GM19351 (cell line): ENCODE measurements around the gene GRAMD4.

Experiments
- ATAC-seq: cut with Tn5 transposase; IDR thresholded peaks from one replicate; pipeline ENCODE4 v1.9.1; 2021; ENCODE audit warnings: mild to moderate bottlenecking, moderate library complexity; ENCODE audit not compliant: unreplicated experiment

Gene GRAMD4

DNA sequence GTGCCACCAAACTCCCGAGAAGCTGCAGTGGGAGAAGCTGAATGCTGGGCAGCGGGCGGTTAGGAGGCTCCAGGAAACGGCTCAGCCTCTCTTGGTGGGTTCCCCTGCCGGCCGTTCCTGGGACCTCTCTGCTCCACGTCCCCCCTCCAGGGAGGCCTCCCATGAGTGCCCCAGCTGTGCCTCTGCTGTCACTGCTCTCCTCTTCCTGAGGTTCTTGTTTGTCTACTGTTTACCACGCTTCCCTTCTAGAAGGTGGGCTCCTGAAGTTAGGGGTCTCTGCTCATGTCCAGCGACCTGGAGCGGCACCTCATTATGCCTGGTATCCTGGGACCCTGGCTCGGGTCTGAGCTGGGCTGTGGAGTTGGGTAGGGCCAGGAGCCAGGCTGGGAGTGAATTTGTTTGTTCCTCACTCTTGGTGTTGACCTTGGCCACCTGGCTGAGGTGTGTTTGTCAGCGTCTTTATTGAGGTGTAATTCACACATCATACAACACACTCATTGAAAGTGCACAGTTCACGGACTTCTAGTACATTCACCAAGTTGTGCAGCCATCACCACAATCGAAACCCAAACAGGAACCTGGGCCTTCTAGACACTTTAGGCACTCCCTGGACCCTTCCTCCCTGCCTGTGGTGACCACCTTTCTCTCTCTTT is 37.8 kb upstream of the GRAMD4 start:
- no peak for ATAC-seq

DNA sequence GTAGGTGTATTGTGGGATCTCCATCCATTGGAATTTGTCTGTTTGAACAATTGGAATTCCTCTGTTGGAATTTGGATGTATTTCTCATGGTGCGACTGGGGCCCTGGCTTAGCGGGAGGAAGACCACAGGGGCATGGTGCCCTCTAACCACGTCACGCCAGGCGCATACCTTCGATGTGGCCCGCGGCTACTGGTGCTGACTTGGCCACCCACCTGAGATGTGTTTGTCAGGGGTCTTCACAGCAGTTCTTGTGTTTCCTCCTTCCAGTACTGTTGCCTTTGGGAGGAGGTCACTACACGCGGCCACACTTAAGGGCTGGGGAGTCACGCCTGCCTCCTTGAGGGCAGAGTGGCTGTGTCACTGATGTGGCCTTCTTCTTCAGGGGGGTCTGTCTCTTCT is 36.6 kb upstream of the GRAMD4 start:
- no peak for ATAC-seq

DNA sequence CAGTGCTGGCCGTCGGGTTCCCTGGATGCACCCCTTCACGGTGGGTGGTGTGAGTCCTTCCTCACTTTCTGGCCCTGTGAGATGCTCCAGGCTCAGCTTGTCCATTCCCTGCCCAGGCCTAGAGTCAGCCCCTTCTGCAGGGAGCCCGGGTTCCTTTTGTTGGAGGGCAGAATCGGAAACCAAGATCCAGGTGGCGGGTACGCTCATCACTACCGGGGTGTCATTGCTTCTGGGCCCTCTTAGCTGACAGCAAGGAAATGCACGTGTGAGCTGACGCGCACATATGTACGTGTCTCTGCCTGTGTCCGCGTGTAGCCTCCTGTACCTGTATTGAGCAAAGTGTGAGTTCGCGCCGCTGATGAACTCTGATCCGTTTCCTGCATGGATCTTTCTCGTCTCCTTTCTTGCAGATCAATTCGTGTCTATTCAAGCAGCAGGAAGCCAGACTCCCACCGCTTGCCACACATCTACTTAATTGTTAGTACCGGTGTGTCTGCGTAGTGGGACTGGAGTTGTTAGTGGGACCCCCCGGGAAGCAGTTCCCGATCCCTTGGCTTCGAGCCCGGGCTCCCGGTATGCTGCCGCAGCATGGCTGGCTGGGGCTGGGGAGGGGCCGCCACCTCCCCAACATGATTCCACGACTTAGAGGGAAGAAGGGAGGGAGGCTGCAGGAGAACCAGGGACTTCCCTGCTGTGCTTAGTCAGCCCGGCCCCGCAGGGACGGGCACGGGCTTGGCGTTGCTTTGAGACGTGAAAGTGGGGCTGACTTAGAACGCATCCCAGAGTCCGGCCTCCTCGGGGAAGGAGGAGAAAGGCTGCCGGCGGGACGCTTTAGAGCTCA is 35.9 kb upstream of the GRAMD4 start:
- no peak for ATAC-seq

DNA sequence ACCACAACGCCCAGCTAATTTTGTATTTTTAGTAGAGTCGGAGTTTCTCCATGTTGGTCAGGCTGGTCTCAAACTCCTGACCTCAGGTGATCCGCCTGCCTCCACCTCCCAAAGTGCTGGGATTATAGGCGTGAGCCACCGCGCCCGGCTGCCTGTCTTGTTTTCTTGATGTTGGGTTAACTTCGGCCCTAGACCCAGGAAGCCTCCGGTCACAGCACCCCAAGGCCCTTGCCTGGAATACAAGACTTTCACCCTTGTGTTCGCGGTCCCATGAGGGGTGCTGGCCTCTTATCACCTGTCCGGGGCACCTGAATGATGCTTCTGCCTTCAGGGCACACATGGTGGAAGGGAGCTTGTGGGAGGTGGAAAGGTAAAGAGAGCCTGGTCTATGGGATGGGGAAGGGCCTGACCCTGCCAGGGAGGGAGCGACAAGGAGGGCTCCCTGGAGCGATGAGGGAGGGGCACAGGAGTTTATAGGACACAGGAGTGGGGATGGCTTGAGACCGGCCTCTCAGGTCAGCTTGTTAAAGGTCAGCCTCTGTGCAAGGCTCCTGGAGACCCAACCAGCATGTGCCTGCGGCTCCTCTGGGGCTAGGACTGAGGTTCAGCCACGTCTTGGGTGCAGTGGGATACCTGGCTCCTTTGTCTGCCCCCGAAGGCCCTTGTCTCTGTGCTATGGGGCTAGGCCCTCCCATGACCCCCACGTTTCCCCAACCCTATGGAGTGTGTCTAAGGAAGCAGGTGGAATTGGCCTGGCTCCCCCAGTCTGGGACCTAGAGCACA is 34.7 kb upstream of the GRAMD4 start:
- ATAC-seq: no peak

DNA sequence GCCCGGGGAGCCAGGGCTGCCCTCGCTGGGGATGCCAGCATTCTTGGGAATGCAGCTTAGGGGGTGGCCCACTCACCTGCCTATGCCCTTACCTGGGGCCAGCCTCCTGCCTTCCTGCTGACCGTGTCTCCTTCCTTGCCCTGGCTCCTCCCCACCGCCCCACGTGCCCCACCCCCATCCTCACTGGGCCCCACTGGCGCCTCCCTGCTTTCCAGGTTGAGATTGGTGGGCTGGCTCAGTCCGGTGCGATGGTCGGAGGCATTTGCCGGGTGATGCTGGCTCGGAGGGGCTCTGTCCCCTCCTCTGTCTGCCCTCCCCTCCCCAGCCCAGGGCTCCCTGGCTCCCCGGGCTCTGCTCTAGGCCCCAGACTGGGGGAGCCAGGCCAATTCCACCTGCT is 34.1 kb upstream of the GRAMD4 start:
- ATAC-seq: no peak

DNA sequence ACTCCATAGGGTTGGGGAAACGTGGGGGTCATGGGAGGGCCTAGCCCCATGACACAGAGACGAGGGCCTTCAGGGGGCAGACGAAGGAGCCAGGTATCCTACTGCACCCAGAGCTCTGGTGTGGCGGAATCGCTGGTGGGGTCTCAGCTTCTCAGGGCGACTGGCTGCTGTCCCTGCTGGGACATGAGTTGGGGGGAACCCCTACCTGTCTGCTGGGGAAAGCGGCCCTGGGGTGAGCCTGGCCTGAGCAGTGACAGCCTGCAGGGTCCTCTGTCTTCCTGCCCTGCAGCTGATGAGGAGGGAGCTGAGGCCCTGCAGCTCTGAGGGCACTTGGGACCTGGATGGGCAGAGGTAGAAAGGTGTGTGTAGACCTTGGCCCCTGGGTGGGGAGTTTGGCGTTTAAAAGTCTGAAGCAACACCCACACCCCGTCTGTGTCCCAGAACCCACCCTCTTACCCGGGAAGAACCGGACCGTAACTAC is 33.6 kb upstream of the GRAMD4 start:
- no peak for ATAC-seq

DNA sequence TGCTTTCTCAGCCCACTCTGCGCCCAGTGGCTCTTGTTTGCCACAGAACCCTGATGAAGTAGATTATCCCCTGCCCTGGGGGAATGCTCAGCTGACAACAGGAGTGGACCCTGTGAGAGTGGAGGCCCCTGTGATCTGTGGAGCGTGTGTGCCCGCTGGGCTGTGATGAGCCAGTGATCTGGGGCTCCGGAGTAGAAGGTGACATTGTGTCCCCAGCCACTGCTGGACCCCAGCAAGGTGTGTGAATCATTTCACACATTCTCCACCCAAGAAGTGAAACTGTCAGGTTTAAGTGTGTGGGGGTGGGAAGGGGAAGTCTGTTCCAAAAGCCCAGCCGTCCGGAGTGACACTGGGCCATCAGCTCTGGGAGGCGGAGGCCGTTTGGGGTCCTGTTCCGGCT is 33.1 kb upstream of the GRAMD4 start:
- ATAC-seq: peak; percentile 60

DNA sequence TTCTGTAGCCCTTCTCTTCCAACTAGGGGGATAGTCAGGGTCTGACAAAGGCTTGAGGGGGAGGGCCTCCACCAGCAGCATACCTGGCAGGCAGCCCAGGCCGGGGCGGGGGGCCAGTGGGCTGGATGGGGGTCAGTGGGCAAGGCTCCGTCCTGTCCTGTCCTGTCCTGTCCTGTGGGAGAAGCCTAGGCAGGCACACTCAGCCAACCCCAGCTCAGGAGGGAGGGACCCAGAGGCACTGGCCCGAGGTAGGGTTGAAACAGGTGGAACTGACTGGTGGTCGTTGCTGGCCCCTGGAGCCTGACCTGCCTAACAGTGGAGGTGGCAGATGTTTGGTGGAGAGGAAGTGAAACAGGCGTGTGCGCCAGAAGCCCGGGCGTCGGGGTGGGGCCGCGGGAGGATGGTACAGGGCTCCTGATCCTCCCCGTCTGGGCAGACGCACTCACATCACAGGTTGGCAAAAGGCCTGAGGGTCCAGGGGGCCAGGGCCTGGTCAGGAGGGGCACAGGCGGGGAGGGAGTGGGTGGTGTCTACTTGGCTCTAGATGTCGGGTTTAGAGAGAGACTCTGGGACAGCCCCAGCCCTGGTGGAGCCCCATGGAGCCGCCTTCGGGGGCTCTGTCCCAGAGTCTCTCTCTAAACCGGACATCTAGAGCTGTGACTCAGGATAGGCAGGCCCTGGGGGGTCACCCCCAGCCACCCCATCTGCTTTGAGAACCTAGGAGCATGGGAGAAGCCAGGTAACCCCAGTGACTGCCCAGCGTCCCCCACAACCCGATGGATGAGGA is 32.5 kb upstream of the GRAMD4 start:
- peak; percentile 53 for ATAC-seq

DNA sequence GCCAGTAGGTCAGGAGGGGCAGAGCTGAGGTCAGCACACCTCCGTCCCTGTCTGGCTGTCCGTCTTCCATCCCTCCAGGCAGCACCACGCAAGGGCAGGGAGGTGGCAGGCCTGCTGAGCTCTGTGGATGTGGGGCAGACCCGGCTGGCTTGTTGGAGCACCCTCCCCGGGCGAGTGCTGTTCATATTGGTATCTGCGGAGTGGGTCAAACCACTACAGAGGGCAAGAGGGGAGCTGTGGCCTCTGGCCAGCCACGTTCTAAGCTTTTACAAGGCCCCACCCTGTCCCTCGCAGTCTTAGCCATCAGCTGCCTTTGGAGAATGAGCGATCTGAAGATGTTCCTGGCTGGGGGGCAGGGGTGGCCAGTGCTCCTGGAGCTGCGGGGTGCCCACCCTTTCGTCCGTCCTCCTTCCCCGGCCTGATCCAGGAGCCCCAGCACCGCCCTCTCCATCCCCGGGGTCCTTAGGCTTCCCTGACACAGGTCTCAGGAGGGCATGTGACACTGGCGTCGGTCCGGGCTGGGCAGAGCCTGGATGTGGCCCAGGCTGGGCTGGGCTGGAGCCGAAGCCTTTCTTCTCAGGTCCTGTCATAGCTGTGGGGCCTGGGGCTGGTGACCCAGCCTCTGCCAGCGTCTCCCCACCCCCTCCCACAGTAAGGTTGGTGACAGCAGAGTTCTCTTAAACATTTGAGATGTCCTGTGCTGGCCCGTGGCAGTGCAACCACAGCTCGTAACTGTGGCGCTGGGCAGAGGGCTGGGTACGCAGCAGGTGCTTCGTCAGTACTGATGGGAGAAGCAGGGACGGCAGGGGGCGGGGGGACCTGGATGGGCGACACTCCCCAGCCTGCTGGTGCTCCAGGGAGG is 31.7 kb upstream of the GRAMD4 start:
- ATAC-seq: no peak

DNA sequence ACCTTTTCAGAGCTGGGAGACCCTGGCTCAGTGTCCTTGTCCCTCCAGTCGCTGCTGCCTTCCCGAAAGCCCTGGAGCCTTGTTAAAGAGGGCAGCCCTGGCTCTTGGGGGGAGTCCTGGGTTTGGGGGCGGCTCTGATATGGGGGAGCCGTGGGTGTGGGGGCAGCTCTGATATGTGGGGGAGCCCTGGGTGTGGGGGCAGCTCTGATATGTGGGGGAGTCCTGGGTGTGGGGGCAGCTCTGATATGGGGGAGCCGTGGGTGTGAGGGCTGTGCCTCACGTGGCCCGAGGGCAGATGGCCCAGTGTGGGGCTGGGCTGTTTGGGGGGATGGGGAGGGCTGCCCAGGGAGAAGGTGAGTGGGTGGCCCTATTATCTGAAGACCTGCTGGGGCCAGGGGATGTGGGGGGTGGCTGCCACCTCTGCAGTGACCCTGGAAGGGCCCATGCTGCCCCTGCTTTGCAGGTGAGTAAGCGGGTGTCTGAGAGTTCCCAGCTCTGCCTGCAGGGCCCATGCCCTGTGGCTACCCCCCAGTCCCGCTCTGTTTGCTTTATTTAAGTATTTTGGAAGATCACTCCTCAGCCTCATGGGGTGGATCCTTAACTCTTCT is 30.9 kb upstream of the GRAMD4 start:
- ATAC-seq: no peak

DNA sequence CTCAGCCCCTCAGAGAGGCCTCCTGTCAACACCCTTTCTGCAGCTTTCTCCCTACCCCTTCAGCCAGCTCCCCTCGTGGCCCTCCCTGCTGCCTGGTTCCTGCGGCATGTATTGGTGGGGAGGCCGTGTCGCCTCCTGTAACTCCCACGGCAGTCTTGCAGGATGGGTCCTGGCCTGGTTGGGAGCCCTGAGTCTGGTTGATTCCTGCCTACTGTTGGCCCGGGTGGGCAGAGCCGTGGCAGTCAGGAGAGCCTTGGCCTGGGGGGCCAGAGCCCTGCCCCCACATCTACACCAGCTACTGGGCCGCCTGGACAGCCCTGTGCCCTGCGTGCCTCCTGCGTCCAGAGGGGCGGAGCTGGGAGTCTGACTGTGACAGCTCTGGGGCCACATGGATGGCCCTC is 30.3 kb upstream of the GRAMD4 start:
- no peak for ATAC-seq

DNA sequence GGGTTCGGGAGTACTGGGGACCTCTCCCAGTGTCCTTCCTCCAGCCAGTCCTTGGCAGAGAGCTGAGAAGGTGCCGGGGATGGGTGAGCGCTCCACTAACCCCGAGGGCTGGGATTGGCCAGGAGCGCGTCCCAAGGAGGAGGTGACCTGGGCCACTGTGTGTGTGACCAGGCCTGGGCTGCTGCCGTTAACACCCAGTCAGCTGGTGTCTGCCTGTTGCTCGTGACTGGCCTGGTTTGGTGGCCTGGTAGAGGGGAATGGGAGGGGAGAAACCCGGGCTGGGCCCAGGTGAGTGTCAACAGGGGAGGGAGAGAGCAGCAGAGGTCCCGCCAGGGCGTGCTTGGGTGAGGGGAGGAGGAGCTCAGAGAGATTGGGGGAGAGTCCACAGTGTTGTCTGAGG is 29.9 kb upstream of the GRAMD4 start:
- ATAC-seq: no peak

DNA sequence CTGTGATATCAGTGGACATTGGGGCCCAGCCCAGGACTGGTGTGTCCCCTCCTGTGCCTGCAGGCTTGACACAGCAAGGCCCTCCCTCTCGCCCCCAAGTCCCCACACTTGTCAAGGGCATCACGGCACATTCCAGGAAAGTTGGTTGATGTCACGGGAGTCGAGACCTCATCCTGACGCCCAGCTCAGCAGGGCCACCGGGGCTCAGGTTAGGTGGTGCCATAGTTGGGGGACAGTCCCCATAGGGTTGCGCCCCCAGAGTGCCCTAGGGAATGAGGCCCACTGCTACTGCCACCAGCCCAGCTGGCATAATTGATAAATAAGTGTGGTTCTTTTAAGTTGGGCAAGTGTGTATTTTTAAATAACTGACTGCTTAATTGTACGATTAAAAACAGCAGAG is 28.3 kb upstream of the GRAMD4 start:
- ATAC-seq: no peak

DNA sequence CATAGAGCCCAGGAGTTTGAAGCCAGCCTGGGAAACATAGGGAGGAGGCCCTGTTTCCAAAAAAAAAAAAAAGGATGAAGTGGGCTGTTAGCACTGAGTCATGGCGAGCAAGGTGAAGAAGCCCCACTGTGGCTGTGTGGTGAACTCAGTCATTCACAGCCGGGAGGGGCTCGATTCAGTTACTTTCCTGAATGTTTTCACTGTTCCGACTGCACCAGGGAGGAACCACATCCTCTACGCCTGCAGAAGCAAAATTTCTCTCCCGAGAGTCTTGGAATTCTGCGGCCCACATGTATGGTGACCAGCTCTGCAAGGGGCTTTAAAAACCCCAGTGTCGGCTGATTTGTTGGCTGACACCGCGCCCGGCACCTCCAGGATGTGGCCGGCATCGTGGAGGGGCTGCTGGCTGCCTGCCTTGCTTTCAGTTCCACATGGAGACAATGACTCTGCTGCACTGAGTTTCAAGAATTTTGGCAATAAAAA is 27.8 kb upstream of the GRAMD4 start:
- peak; percentile 64 for ATAC-seq

DNA sequence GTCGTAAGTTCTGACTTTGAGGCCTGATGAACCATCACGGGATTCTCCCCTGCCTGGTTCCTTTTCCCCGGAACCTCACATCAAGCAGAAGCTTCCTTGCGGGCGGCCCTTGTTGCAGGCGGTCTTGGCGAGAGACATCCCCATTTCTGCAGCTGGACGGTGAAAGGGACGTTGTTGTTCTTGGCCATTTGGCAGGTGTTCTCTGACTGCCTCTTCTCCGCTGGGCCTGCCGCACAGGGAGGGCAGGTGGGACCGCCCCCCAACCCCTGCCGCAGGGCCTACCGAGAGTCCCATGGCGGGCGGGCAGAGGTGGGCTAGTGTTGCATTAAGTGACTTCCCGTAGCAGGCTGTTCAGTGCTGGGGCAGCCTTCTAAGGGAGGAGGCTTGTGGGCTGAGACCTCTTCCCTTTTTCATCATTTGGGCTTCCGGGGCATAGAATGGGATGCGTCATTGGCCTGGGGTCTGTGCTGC is 26.9 kb upstream of the GRAMD4 start:
- ATAC-seq: no peak

DNA sequence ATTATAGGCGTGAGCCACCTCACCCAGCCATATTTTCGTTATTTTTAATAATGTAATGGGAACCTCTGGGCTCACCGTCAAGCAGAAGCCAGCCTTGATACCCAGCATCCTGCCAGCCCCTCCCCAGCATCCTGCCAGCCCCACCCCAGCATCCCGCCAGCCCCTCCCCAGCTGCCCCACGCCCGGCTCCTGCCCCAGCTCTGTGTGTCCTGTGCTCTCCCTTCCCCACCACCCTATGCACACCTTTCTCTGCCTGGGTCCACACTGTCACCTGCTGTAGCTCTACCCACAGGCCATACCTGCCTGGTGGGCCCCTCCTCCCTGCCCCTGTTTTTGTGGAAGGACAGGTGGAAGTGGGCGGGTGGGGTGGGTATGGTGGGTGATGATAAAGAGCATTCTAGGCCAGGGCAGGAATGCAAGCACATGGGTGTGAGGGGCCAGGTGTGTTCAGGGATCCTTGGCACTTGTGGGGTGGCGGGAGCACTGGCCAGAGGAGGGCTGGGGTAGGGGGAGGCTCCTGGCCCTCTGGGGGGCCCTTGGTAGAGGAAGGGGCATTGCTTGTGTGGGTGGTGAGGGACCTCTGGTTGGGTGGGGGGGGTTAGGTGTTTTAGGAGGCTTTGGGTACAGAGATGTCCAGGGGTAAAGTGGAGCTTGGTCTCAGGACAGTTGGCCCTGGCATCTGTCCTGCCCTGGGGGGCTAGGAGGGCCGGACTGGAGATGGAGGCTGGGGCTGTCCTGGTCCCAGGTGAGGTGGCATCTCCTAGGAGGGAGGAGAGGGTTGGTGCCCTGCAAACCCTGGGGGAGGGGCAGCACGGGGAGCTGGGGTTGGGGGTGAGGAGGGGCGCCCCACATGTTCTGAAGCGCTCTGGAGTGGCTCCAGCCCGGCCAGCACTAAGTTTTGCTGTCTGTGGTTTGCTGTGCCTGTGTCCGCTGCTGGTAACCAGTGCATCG is 25.9 kb upstream of the GRAMD4 start:
- no peak for ATAC-seq

DNA sequence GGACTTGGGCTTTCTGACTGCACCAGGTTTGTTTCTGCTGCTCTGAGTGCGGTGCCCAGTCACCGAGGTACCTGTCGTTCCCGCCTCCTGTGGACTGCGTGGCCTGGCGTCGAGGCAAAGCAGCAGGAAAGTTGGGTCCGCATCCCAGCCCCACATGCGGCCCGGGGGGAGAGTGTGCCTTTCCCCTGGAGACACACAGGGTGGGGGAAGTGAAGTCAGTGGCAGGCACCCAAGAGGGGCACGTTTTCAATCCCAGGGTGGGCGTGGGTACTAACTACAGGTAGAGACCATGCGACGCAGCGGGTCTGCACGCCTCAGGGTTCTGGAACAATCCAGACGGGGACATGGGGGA is 25.3 kb upstream of the GRAMD4 start:
- no peak for ATAC-seq

DNA sequence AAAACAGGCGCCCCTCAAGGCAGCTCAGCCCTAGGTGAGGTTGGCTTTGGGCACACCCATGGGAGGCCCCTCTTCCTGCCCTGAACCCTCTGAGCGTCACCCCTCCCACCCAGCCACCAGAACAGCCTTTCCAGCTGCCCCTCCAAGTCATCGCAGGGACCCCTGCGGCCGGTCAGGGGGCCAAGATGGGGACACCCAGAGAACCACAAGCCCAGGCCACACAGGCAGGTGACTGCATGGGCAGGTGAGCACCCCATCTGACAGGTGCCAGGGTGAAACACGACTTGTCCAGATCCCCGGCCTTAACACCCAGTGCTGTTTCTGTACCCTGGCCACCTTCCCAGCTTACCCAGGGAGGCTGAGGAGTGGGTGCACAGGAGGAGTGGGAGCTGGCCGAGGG is 24.6 kb upstream of the GRAMD4 start:
- no peak for ATAC-seq
